Ovary (tissue), 3 donors: ENCODE measurements around the gene ZSCAN30.

Experiments
- CTCF ChIP-seq, 3 donors: fragments of 450-650 bp in 2 of 3; fragments of 200-600 bp in 1 of 3; IDR thresholded peaks; one replicate each; pipeline versions ENCODE4 v1.5.1 to v1.8.0; 2016 to 2022; ENCODE audit warnings: antibody characterized with exemption in 3 of 3, mild to moderate bottlenecking in 1 of 3
- POLR2A ChIP-seq: fragments of 450-650 bp; IDR thresholded peaks from one replicate; pipeline ENCODE4 v1.6.1; 2017; ENCODE audit warnings: antibody characterized with exemption, mild to moderate bottlenecking, moderate library complexity
- donor health status: DM: no; HTN: no; CAD: no.

- TF ChIP-seq CTCF (IDR thresholded peaks at IDR 0.05) (no peak), POLR2A (no peak)
These were observed 47.3 kb upstream of the ZSCAN30 start for GRCh38 chr18:35337286-35337685.
